Loucy (cell line): ENCODE data around the gene SNX5.

Experiments used
- CTCF ChIP-seq: fragments of 200-600 bp; sonication (generic); conservative IDR thresholded peaks from 2 replicates; pipeline ENCODE4 v1.5.1; 2014; ENCODE audit warnings: mild to moderate bottlenecking, antibody characterized with exemption, low read length
- EZH2phosphoT487 ChIP-seq: fragments of 200-600 bp; IDR thresholded peaks from 2 replicates; pipeline ENCODE4 v1.6.1; 2018; ENCODE audit warnings: antibody characterized with exemption, mild to moderate bottlenecking, moderate library complexity, borderline replicate concordance

DNA sequence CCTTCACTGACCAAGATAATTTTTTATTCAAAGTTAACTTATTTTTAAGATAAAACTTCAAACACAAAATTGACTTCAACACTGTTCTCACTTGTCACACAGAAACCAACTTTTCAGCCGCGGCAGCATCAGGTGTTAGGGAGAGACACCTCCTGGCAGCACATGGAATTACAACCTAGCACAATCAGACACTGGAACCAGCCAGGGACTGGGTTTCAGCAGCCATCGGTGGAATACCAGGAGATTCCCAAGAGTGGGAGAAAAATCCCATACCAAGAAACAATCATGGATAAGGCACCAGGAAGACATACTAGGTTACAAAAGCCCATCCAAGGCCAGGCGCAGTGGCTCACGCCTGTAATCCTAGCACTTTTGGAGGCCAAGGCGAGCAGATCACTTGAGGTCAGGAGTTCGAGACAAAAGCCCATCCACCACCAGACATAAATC is 70.0 kb downstream of the SNX5 start:
- TF ChIP-seq EZH2phosphoT487, result no peak
- TF ChIP-seq CTCF, result peak; percentile 92
